A549 (cell line): ENCODE measurements around the gene MGAT5. TPM values are rescaled to one million over a fixed set of nuclear protein-coding genes. Genes with fewer than 3 reads are reported as not detected.

Experiments
- ATAC-seq, 2 experiments: fragments of 200-7000 bp in 1 of 2; fragments of >200 bp in 1 of 2; cut with Nextera tagmentation in 1 of 2; cut with Tn5 transposase in 1 of 2; 3 replicates each; pipeline versions ENCODE4 v1.8.0 to v1.9.1; 2018 to 2020; ENCODE audit warnings: mild to moderate bottlenecking in 1 of 2, moderate library complexity in 1 of 2
- CTCF ChIA-PET: fragments of 300-600 bp; sonication (Branson Sonifier 250); formaldehyde crosslinking; extraction: SDS; loops from one replicate; lab custom pipeline; 2021; ENCODE audit warnings: antibody characterized with exemption, inconsistent platforms; lab: Yijun Ruan, JAX
- POLR2A ChIA-PET: fragments of 350-600 bp; formaldehyde crosslinking; extraction: SDS; loops from one replicate; lab custom pipeline; 2021; ENCODE audit warnings: antibody characterized with exemption, inconsistent platforms; lab: Yijun Ruan, JAX
- DNase-seq, 2 experiments: peaks; one replicate each; pipeline versions ENCODE4 v3.0.0 to v3.0.0-alpha.2; 2011 to 2016; ENCODE audit warnings: low read depth in 1 of 2, low spot score in 1 of 2
- FAIRE-seq: peaks from 2 replicates; lab custom pipeline; 2011; peaks lifted over from hg19 to GRCh38; lab: Jason Lieb, UNC
- H3K27ac ChIP-seq, 2 experiments: fragments of >200 bp; sonication (Bioruptor Twin); formaldehyde crosslinking; 3 replicates each; pipeline ENCODE4 v1.5.1; 2016 to 2017
- H3K4me1 ChIP-seq: fragments of >200 bp; sonication (Bioruptor Twin); formaldehyde crosslinking; 3 replicates; pipeline ENCODE4 v1.6.1; 2016
- H3K4me2 ChIP-seq: fragments of >200 bp; sonication (Bioruptor Twin); formaldehyde crosslinking; 3 replicates; pipeline ENCODE4 v1.6.1; 2016
- H3K4me3 ChIP-seq: fragments of >200 bp; sonication (Bioruptor Twin); formaldehyde crosslinking; 3 replicates; pipeline ENCODE4 v1.5.1; 2016
- H3K9me3 ChIP-seq: fragments of >200 bp; sonication (Bioruptor Twin); formaldehyde crosslinking; 3 replicates; pipeline ENCODE4 v1.6.1; 2016
- ATOH8 ChIP-seq: fragments of 250-450 bp; sonication (Bioruptor Pico); IDR thresholded peaks from 2 replicates; pipeline ENCODE4 v1.5.0; 2020; ENCODE audit warnings: low read depth, mild to moderate bottlenecking, moderate library complexity
- BCL3 ChIP-seq: fragments of >200 bp; sonication (Bioruptor Twin); formaldehyde crosslinking; IDR thresholded peaks from 3 replicates; pipeline ENCODE4 v1.6.1; 2016
- CBX2 ChIP-seq: fragments of 200-600 bp; sonication (generic); IDR thresholded peaks from 2 replicates; pipeline ENCODE4 v1.6.1; 2016; ENCODE audit warnings: low read depth, mild to moderate bottlenecking, borderline replicate concordance
- CBX8 ChIP-seq: fragments of 200-600 bp; sonication (generic); IDR thresholded peaks from 2 replicates; pipeline ENCODE4 v1.6.1; 2016
- CEBPB ChIP-seq, 2 experiments: fragments of >200 bp in 1 of 2; sonication (Bioruptor Twin) in 1 of 2; formaldehyde crosslinking in 1 of 2; IDR thresholded peaks; 2 replicates each; pipeline ENCODE4 v1.6.1; 2012 to 2016
- CHD2 ChIP-seq: fragments of 150-350 bp; IDR thresholded peaks from 2 replicates; pipeline ENCODE4 v1.6.1; 2014; ENCODE audit warnings: low read length; ENCODE audit not compliant: partially characterized antibody
- E2F6 ChIP-seq: IDR thresholded peaks from 2 replicates; pipeline ENCODE4 v1.6.1; 2012; ENCODE audit warnings: low read depth, borderline replicate concordance
- EHMT2 ChIP-seq: fragments of 200-600 bp; sonication (generic); IDR thresholded peaks from 2 replicates; pipeline ENCODE4 v1.6.1; 2016; ENCODE audit warnings: antibody characterized with exemption, low read depth, mild to moderate bottlenecking, moderate library complexity
- EP300 ChIP-seq, 2 experiments: fragments of >200 bp; sonication (Bioruptor Twin); formaldehyde crosslinking; IDR thresholded peaks; 2 replicates in 1 of 2; 3 replicates in 1 of 2; pipeline ENCODE4 v1.6.1; 2016 to 2017
- FOSB ChIP-seq: fragments of 250-450 bp; sonication (Bioruptor Pico); IDR thresholded peaks from 2 replicates; pipeline ENCODE4 v1.5.0; 2020; ENCODE audit warnings: mild to moderate bottlenecking, moderate library complexity
- FOXS1 ChIP-seq: fragments of 250-450 bp; sonication (Bioruptor Pico); IDR thresholded peaks from 2 replicates; pipeline ENCODE4 v1.5.0; 2020; ENCODE audit warnings: mild to moderate bottlenecking, moderate library complexity
- GATA3 ChIP-seq: IDR thresholded peaks from 2 replicates; pipeline ENCODE4 v1.6.1; 2012; ENCODE audit warnings: borderline replicate concordance
- JUN ChIP-seq, 2 experiments: fragments of >200 bp; sonication (Bioruptor Twin); formaldehyde crosslinking; IDR thresholded peaks; 2 replicates in 1 of 2; 3 replicates in 1 of 2; pipeline ENCODE4 v1.6.1; 2016 to 2017
- MAFK ChIP-seq: fragments of 450-650 bp; IDR thresholded peaks from 2 replicates; pipeline ENCODE4 v1.6.1; 2014; ENCODE audit not compliant: partially characterized antibody
- MAX ChIP-seq: IDR thresholded peaks from 2 replicates; pipeline ENCODE4 v1.6.1; 2012
- NR3C1 ChIP-seq: fragments of >200 bp; sonication (Bioruptor Twin); formaldehyde crosslinking; IDR thresholded peaks from 3 replicates; pipeline ENCODE4 v1.6.1; 2017
- PBX3 ChIP-seq: IDR thresholded peaks from 2 replicates; pipeline ENCODE4 v1.6.1; 2012
- PHF8 ChIP-seq: fragments of 200-600 bp; sonication (generic); IDR thresholded peaks from 2 replicates; pipeline ENCODE4 v1.6.1; 2016; ENCODE audit warnings: low read depth, mild to moderate bottlenecking, antibody characterized with exemption, moderate library complexity, borderline replicate concordance
- POLR2AphosphoS2 ChIP-seq: conservative IDR thresholded peaks from 2 replicates; pipeline ENCODE4 v1.6.1; 2012; ENCODE audit warnings: low read length, improper control_type of control experiment, inconsistent platforms
- RAD21 ChIP-seq, 2 experiments: fragments of >200 bp in 1 of 2; sonication (Bioruptor Twin) in 1 of 2; formaldehyde crosslinking in 1 of 2; IDR thresholded peaks in 1 of 2; conservative IDR thresholded peaks in 1 of 2; 2 replicates in 1 of 2; 3 replicates in 1 of 2; pipeline ENCODE4 v1.6.1; 2012 to 2018; ENCODE audit warnings: inconsistent platforms in 1 of 2
- SREBF2 ChIP-seq: fragments of 450-650 bp; IDR thresholded peaks from 2 replicates; pipeline ENCODE4 v1.6.1; 2014; ENCODE audit warnings: mild to moderate bottlenecking, moderate library complexity
- TP53 ChIP-seq: fragments of 250-450 bp; sonication (Bioruptor Pico); IDR thresholded peaks from 2 replicates; pipeline ENCODE4 v1.5.0; 2021; ENCODE audit warnings: mild to moderate bottlenecking, moderate library complexity
- ZFP36 ChIP-seq: fragments of 450-650 bp; IDR thresholded peaks from 2 replicates; pipeline ENCODE4 v1.6.1; 2014; ENCODE audit warnings: borderline replicate concordance; ENCODE audit not compliant: partially characterized antibody
- ZNF302 ChIP-seq: fragments of 250-450 bp; sonication (Bioruptor Pico); IDR thresholded peaks from 2 replicates; pipeline ENCODE4 v1.9.0; 2021; ENCODE audit warnings: inconsistent platforms, mild to moderate bottlenecking, moderate library complexity
- WGBS: methylation state at CpG from one replicate; pipeline ENCODE4 v1.1.6; 2017; ENCODE audit errors: missing lambda C conversion rate; 5-methylcytosine and 5-hydroxymethylcytosine counted together
- polyA plus RNA-seq, 4 experiments: library from polyadenylated mRNA; depleted of rRNA in 3 of 4; stranded (reverse); fragments of >200 nt; fragmentation: RNase III in 1 of 4; extraction: RNeasy Plus Mini Kit Qiagen cat#74134 plus additional on column Dnase treatment in 1 of 4; gene quantifications; 2 replicates in 3 of 4; 3 replicates in 1 of 4; pipeline ENCODE4 v1.2.3, GENCODE V29; 2011 to 2017

The MGAT5 gene
- polyA plus RNA-seq, 2 of the 4 experiments (the other 2 are of a cell fraction), result 13.2 to 17.1 TPM

- no peak for TF ChIP-seq BCL3
- TF ChIP-seq PHF8, result no peak
- TF ChIP-seq MAX, result no peak
- TF ChIP-seq TP53 (CRISPR knock-in tag), result no peak
- no peak for TF ChIP-seq FOXS1 (CRISPR knock-in tag)
- TF ChIP-seq E2F6, result no peak
Measured at GRCh38 chr2:134369220-134369902, 115.5 kb downstream of the MGAT5 start (continued).

- ATAC-seq (no peak), FAIRE-seq (no peak), DNase-seq (no peak)
- H3K4me1 ChIP-seq, result no peaks in the 10 kb centered on the region
- H3K4me2 ChIP-seq, result no peak overlapping the region
- no peaks in the 10 kb centered on the region for H3K9me3 ChIP-seq
- H3K4me3 ChIP-seq, result no peak overlapping the region
- no peak for TF ChIP-seq RAD21 (conservative IDR thresholded peaks at IDR 0.05 in 1 of 2, IDR thresholded peaks at IDR 0.05 in 1 of 2)
- no peak for TF ChIP-seq GATA3
- no peak for TF ChIP-seq EP300 (IDR thresholded peaks at IDR 0.05)
- TF ChIP-seq SREBF2, result no peak
- TF ChIP-seq MAFK, result no peak
- no peak for TF ChIP-seq CHD2
- no peak for TF ChIP-seq JUN (IDR thresholded peaks at IDR 0.05)
- TF ChIP-seq FOSB (CRISPR knock-in tag), result no peak
- TF ChIP-seq EHMT2, result no peak
- TF ChIP-seq PBX3, result no peak
- no peak for TF ChIP-seq ATOH8 (CRISPR knock-in tag)
- CTCF ChIA-PET, result interaction anchor here (0.5 to 2.3 kb wide), 3 partner anchors 12 to 1893 kb away, joined by 3 to 5 read pairs (median 4); no protein-coding TSS in a partner anchor
- WGBS, result 88% methylated on average over 10 of the region's 10 CpGs
- POLR2A ChIA-PET, result no interaction called here
- H3K27ac ChIP-seq, result no peak overlapping the region
Measured at GRCh38 chr2:134370655-134371445, 117.0 kb downstream of the MGAT5 start.

- CTCF ChIA-PET, result interaction anchor here (0.5 to 2.3 kb wide), 2 partner anchors 16 to 40 kb away, joined by 3 to 5 read pairs; no protein-coding TSS in a partner anchor
- Histone ChIP-seq H3K27ac (no peak overlapping the region), H3K9me3 (no peaks in the 10 kb centered on the region)
- no peak for FAIRE-seq
- ATAC-seq, result no peak
- POLR2A ChIA-PET, result no interaction called here
- 87% methylated on average over 5 of the region's 5 CpGs for WGBS
- TF ChIP-seq NR3C1, result no peak
- no peak for TF ChIP-seq MAFK
- TF ChIP-seq E2F6, result no peak
- TF ChIP-seq ZFP36, result no peak
- no peak for TF ChIP-seq CEBPB (IDR thresholded peaks at IDR 0.05)
- TF ChIP-seq CBX8, result no peak
- no peak for TF ChIP-seq ZNF302 (CRISPR knock-in tag)
- no peak for TF ChIP-seq POLR2AphosphoS2
- TF ChIP-seq CBX2, result no peak
- TF ChIP-seq SREBF2, result no peak
- TF ChIP-seq, all 56 proteins: peak for 0
- Histone ChIP-seq H3K4me3 (no peak overlapping the region), H3K4me2 (no peak overlapping the region), H3K4me1 (no peaks in the 10 kb centered on the region)
- no peak for DNase-seq
Measured at GRCh38 chr2:134372141-134372540, 118.3 kb downstream of the MGAT5 start.
